ENCODE results near the gene OTUD7B.
A peak's percentile ranks its signal among the peaks of the same experiment; 100 is the strongest.
"Not testable (repeated sequence)": the region's sequence is repeated elsewhere in the genome, so short reads cannot be mapped to it uniquely, and the experiment has no call there.

The OTUD7B gene

GRCh38 chr1:150010393-150011115 is at the start of gene OTUD7B:
OTUD7B (minus strand) TSS chr1:150010726; CDS start chr1:149977510, 33,216 bp downstream.
- Mint-ChIP-seq H3K36me3 (ENCODE audit: low read depth) (peaks cover 13% of the 10 kb centered on the region), H3K9me3 (no peaks in the 10 kb centered on the region), H3K27ac (peak within 1 kb of the TSS; percentile 99), H3K27me3 (ENCODE audit: low read depth, poor library complexity) (no peaks in the 10 kb centered on the region), H3K4me3 (peak within 1 kb of the TSS; percentile 93), H3K4me1 (peaks cover 52% of the 10 kb centered on the region)
- peak; percentile 92 for DNase-seq
- TF ChIP-seq CTCF (IDR thresholded peaks at IDR 0.05) = no peak

- no peak for TF ChIP-seq CTCF (IDR thresholded peaks at IDR 0.05)
- Mint-ChIP-seq H3K4me1 (no peaks in the 10 kb centered on the region), H3K36me3 (ENCODE audit: low read depth) (peaks cover 4% of the 10 kb centered on the region), H3K27ac (no peak overlapping the region), H3K27me3 (ENCODE audit: low read depth, poor library complexity) (no peaks in the 10 kb centered on the region), H3K9me3 (no peaks in the 10 kb centered on the region), H3K4me3 (no peak overlapping the region)
- no peak for DNase-seq
Measured at GRCh38 chr1:150060260-150060659, 49.7 kb upstream of the OTUD7B start.

- Mint-ChIP-seq H3K4me3 (no peak overlapping the region), H3K36me3 (ENCODE audit: low read depth) (no peaks in the 10 kb centered on the region), H3K27ac (no peak overlapping the region), H3K4me1 (no peaks in the 10 kb centered on the region), H3K27me3 (ENCODE audit: low read depth, poor library complexity) (peaks cover 5% of the 10 kb centered on the region), H3K9me3 (no peaks in the 10 kb centered on the region)
- no peak for TF ChIP-seq CTCF (IDR thresholded peaks at IDR 0.05)
- no peak for DNase-seq
Measured at GRCh38 chr1:150056407-150056806, 45.9 kb upstream of the OTUD7B start.

- not testable (repeated sequence) for H3K36me3 Mint-ChIP-seq (ENCODE audit: low read depth); H3K4me1 Mint-ChIP-seq; H3K9me3 Mint-ChIP-seq; H3K4me3 Mint-ChIP-seq; DNase-seq; H3K27ac Mint-ChIP-seq; H3K27me3 Mint-ChIP-seq (ENCODE audit: low read depth, poor library complexity)
Measured at GRCh38 chr1:150055507-150055906, 45.0 kb upstream of the OTUD7B start.

- Mint-ChIP-seq H3K36me3 (ENCODE audit: low read depth) (no peaks in the 10 kb centered on the region), H3K9me3 (no peaks in the 10 kb centered on the region), H3K4me1 (no peaks in the 10 kb centered on the region), H3K27me3 (ENCODE audit: low read depth, poor library complexity) (peaks cover 5% of the 10 kb centered on the region), H3K4me3 (no peak overlapping the region), H3K27ac (no peak overlapping the region)
- TF ChIP-seq CTCF (IDR thresholded peaks at IDR 0.05) = no peak
- no peak for DNase-seq
Measured at GRCh38 chr1:150053926-150054325, 43.4 kb upstream of the OTUD7B start.

- not testable (repeated sequence) for H3K27me3 Mint-ChIP-seq (ENCODE audit: low read depth, poor library complexity); H3K4me3 Mint-ChIP-seq; H3K36me3 Mint-ChIP-seq (ENCODE audit: low read depth); H3K4me1 Mint-ChIP-seq; H3K9me3 Mint-ChIP-seq; DNase-seq
- peak overlapping the region; percentile 1 for H3K27ac Mint-ChIP-seq
Measured at GRCh38 chr1:150051905-150052412, 41.4 kb upstream of the OTUD7B start.

GRCh38 chr1:150051089-150051373 is 40.5 kb upstream of the OTUD7B start:
- DNase-seq = no peak
- Mint-ChIP-seq H3K27ac (no peak overlapping the region), H3K27me3 (ENCODE audit: low read depth, poor library complexity) (peaks cover 5% of the 10 kb centered on the region), H3K36me3 (ENCODE audit: low read depth) (peaks cover 10% of the 10 kb centered on the region), H3K9me3 (no peaks in the 10 kb centered on the region), H3K4me3 (no peak overlapping the region), H3K4me1 (no peaks in the 10 kb centered on the region)
- TF ChIP-seq CTCF (IDR thresholded peaks at IDR 0.05) = no peak
